ENCODE data around the gene UPF3B.

Gene UPF3B

DNA sequence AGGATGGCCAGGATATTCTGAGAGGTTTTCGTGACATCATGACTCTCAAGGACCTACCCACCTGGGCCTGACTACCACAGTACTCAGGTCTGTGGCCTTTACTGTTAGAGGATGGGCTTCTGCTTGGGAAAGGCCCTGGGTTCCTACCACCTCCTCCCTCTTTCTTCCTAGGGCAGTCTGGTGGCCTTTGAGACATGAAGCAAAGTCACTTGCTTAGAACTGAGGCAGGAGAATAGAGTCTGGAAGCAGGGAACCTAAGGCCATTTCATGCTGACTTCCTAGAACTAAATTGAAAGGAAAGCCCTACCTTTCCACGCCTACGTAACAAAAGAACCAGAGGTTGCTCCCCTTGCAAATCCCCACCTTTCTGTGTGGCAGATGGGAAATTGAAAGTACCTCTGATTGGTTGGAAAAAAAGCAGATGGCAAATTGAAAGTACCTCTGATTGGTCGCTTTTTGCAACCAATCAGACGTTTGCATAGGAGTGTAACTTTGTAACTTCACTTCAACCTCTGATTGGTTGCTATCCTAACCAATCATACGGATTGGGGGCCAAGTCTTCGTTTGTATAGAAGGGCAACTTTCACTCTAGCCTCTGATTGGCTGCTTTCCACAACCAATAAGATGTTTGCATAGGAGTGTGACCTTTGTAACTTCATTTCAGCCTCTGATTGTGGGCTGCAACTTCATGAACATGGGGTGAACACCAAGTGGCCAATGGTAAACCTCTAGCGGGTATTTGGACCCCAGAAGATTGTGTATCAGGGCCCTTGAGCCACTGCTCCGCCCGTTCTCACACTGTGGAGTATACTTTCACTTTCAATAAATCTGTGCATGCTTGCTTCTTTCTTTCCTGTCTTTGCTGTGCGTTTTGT is 33.0 kb upstream of the UPF3B start:
- DNase-seq (ENCODE audit: extremely low read depth, low read depth): no peak
- TF ChIP-seq CTCF (IDR thresholded peaks at IDR 0.05; ENCODE audit: low read depth, low read length): no peak

DNA sequence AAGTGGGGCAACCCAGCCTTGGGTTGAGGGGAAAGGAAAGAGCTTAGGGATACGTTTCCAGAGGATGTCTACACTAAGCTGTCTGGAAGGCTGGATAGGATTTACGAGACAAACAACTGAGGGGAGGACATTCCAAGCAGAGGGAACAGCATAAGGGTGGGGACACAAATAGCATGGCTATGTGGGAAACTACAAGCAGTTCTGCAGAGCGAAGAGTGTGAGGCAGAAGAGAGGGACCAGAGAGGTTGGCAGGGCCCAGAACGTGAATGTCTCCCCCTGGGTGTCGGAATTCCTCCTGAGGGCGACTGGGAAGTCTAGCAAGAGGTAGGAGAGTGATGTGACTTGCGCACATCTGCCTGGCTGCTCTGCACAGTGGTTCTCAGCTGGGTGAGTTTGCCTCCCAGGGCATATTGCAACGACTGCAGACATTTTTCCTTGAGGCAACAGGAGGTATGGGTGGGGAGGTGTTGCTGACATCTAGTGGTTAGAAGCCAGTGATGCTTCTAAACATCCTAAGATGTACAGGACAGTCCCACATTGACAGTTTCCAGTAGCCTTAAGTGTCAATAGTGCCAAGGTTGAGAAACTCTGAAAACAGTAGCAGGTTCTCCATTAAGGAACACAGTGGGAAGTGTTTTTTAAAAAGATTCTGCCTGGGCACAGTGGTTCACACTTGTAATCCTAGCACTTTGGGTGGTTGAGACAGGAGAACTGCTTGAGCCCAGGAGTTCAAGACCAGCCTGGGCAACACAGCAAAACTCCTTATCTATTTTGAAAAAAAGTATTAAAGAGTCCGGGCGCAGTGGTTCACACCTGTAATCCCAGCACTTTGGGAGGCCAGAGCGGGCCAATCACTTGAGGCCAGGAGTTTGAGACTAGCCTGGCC is 28.0 kb upstream of the UPF3B start:
- peak; percentile 77 for TF ChIP-seq CTCF (IDR thresholded peaks at IDR 0.05; ENCODE audit: low read depth, low read length)
- DNase-seq (ENCODE audit: extremely low read depth, low read depth): no peak

GRCh38 chrX:119880076-119880475 is 27.3 kb upstream of the UPF3B start:
- DNase-seq (ENCODE audit: extremely low read depth, low read depth): no peak
- no peak for TF ChIP-seq CTCF (IDR thresholded peaks at IDR 0.05; ENCODE audit: low read depth, low read length)

DNA sequence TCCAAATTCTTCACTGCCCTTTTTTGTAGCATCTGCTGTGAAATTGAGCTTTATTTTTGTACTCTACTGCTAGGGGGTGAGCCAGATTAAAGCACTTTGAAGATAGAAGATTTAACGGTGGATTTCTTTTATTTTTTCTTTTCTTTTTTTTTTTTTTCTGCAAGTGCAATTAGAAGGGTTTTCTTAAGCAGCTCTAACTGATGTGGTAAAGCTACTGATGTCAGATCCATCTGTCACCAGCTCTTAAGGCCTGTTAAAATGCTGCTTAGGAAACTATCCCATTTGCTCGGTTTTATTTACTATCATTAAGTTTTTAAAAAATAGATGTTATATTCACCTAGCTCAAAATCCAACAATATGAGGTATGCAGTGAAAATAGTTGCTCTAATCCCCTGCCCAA is 26.0 kb upstream of the UPF3B start:
- no peak for DNase-seq (ENCODE audit: extremely low read depth, low read depth)
- no peak for TF ChIP-seq CTCF (IDR thresholded peaks at IDR 0.05; ENCODE audit: low read depth, low read length)

- DNase-seq (ENCODE audit: extremely low read depth, low read depth): peak; percentile 52
- TF ChIP-seq CTCF (IDR thresholded peaks at IDR 0.05; ENCODE audit: low read depth, low read length): no peak
These were observed 19.0 kb upstream of the UPF3B start, which contains the start of the genes NDUFA1 and RNF113A for GRCh38 chrX:119871599-119872395. Gene NDUFA1, plus strand, starts transcription at chrX:119871832. Its CDS starts 80 bp downstream, at chrX:119871912. Gene RNF113A, minus strand, starts transcription at chrX:119871733. Its CDS starts 120 bp downstream, at chrX:119871613.

GRCh38 chrX:119871245-119871598 is 18.5 kb upstream of the UPF3B start:
- DNase-seq (ENCODE audit: extremely low read depth, low read depth): no peak

More at GRCh38 chrX:119871245-119871598, 18.5 kb upstream of the UPF3B start:
- no peak for TF ChIP-seq CTCF (IDR thresholded peaks at IDR 0.05; ENCODE audit: low read depth, low read length)

Data from AG09319 (cell line).